ENCODE data around the gene KNG1.
"Not testable (repeated sequence)": the region's sequence is repeated elsewhere in the genome, so short reads cannot be mapped to it uniquely, and the experiment has no call there.

Gene KNG1

GRCh38 chr3:186680869-186681268 lies 36.3 kb upstream of the KNG1 start:
- H3K4me3 ChIP-seq (replicated peaks in 1 of 2; ENCODE audit: low read depth in 2 of 2, low read length in 2 of 2): no peak overlapping the region
- DNase-seq (ENCODE audit: low read depth in 2 of 2): no peak
- TF ChIP-seq CTCF (IDR thresholded peaks at IDR 0.05; ENCODE audit: low read depth, low read length): no peak

- no peak overlapping the region for H3K4me3 ChIP-seq (replicated peaks in 1 of 2; ENCODE audit: low read depth in 2 of 2, low read length in 2 of 2)
- no peak for TF ChIP-seq CTCF (IDR thresholded peaks at IDR 0.05; ENCODE audit: low read depth, low read length)
- DNase-seq (ENCODE audit: low read depth in 2 of 2): no peak
Observed at GRCh38 chr3:186682812-186683211, 34.3 kb upstream of the KNG1 start.

GRCh38 chr3:186683979-186684378 lies 33.2 kb upstream of the KNG1 start:
- no peak for TF ChIP-seq CTCF (IDR thresholded peaks at IDR 0.05; ENCODE audit: low read depth, low read length)
- DNase-seq (ENCODE audit: low read depth in 2 of 2): no peak
- no peak overlapping the region for H3K4me3 ChIP-seq (replicated peaks in 1 of 2; ENCODE audit: low read depth in 2 of 2, low read length in 2 of 2)

- not testable (repeated sequence) for H3K4me3 ChIP-seq (replicated peaks in 1 of 2; ENCODE audit: low read depth in 2 of 2, low read length in 2 of 2); DNase-seq (ENCODE audit: low read depth in 2 of 2)
Observed at GRCh38 chr3:186686475-186686874, 30.7 kb upstream of the KNG1 start.

- no peak for TF ChIP-seq CTCF (IDR thresholded peaks at IDR 0.05; ENCODE audit: low read depth, low read length)
Observed at GRCh38 chr3:186687120-186687651, 30.0 kb upstream of the KNG1 start.

GRCh38 chr3:186690304-186690703 lies 26.9 kb upstream of the KNG1 start:
- DNase-seq (ENCODE audit: low read depth in 2 of 2); H3K4me3 ChIP-seq (replicated peaks in 1 of 2; ENCODE audit: low read depth in 2 of 2, low read length in 2 of 2): not testable (repeated sequence)

More at GRCh38 chr3:186687120-186687651, 30.0 kb upstream of the KNG1 start:
- no peak for DNase-seq (ENCODE audit: low read depth in 2 of 2)
- no peak overlapping the region for H3K4me3 ChIP-seq (replicated peaks in 1 of 2; ENCODE audit: low read depth in 2 of 2, low read length in 2 of 2)

GRCh38 chr3:186691676-186692075 lies 25.5 kb upstream of the KNG1 start:
- TF ChIP-seq CTCF (IDR thresholded peaks at IDR 0.05; ENCODE audit: low read depth, low read length): no peak
- no peak for DNase-seq (ENCODE audit: low read depth in 2 of 2)
- H3K4me3 ChIP-seq (replicated peaks in 1 of 2; ENCODE audit: low read depth in 2 of 2, low read length in 2 of 2): no peak overlapping the region

GRCh38 chr3:186693843-186694242 lies 23.3 kb upstream of the KNG1 start:
- no peak for DNase-seq (ENCODE audit: low read depth in 2 of 2)
- no peak overlapping the region for H3K4me3 ChIP-seq (replicated peaks in 1 of 2; ENCODE audit: low read depth in 2 of 2, low read length in 2 of 2)
- no peak for TF ChIP-seq CTCF (IDR thresholded peaks at IDR 0.05; ENCODE audit: low read depth, low read length)
